ENCODE measurements around the gene CNIH1. TPM values are rescaled to one million over a fixed set of nuclear protein-coding genes. Genes with fewer than 3 reads are reported as not detected.

Gene CNIH1
- total and polyA plus RNA-seq, 2 experiments from 2014 or later: 87.2 to 87.3 TPM

DNA sequence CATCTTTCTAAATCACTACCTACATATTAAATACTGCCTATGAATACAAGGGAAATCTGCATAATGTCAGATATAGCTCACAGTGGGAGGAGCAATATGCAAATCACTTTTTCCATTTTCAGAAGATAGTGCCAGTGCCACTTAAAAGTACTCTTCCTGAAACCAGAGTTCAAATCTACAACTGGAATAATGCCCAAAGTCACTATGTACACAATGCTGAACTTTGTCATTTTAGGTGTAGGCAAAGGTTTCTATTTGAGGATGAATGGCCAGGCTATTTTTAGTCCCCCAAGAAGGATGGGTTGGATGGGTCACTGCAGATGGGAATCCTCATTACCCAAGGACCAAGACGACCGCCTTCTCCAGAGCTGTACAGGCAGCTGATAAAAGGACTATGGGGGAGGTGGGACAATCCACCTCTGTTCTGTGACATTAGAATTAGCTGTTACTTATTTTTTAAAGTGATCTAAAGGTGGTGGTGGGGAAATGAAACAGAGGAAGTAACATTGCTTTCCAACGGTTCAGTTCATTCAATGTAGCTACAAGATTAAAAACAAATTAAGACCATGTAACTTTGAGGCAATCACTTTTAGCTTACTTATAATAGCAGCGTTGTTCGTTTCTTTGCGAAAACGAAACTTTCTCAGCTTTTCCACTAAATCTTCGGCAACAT, 42.0 kb upstream of the CNIH1 start:
- no peak for DNase-seq (ENCODE audit: low read depth in 1 of 2, low spot score in 1 of 2)
- Histone ChIP-seq H3K9me3 (ENCODE audit: low read depth) (no peaks in the 10 kb centered on the region), H3K27me3 (no peaks in the 10 kb centered on the region), H3K27ac (no peak overlapping the region), H3K4me1 (ENCODE audit: low read depth) (peaks cover 37% of the 10 kb centered on the region), H3K36me3 (peaks cover 3% of the 10 kb centered on the region), H3K4me3 (no peak overlapping the region)
- TF ChIP-seq, protein P1, sequence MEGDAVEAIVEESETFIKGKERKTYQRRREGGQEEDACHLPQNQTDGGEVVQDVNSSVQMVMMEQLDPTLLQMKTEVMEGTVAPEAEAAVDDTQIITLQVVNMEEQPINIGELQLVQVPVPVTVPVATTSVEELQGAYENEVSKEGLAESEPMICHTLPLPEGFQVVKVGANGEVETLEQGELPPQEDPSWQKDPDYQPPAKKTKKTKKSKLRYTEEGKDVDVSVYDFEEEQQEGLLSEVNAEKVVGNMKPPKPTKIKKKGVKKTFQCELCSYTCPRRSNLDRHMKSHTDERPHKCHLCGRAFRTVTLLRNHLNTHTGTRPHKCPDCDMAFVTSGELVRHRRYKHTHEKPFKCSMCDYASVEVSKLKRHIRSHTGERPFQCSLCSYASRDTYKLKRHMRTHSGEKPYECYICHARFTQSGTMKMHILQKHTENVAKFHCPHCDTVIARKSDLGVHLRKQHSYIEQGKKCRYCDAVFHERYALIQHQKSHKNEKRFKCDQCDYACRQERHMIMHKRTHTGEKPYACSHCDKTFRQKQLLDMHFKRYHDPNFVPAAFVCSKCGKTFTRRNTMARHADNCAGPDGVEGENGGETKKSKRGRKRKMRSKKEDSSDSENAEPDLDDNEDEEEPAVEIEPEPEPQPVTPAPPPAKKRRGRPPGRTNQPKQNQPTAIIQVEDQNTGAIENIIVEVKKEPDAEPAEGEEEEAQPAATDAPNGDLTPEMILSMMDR (IDR thresholded peaks at IDR 0.05; ENCODE audit: low read depth, low read length): no peak

DNA sequence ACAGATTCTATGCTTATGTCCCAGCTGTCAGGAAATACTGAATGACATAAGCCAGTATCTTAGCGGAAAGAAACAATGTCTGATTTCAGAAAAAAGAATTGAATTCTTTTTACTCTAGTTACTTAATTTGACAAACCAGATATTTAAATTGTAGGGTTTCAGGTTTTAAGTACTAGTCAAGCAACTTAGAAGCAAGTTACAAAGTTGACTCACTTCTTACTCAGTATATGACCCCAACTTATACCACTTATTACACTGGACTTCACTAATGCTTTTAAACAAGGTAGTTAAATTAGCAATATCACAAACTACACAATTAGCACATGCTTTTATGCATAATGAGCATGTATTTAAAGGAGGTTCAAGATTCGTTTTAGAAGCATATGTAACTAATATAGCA, 40.5 kb upstream of the CNIH1 start:
- Histone ChIP-seq H3K27me3 (no peaks in the 10 kb centered on the region), H3K27ac (no peak overlapping the region), H3K36me3 (peaks cover 11% of the 10 kb centered on the region), H3K4me3 (no peak overlapping the region), H3K9me3 (ENCODE audit: low read depth) (no peaks in the 10 kb centered on the region), H3K4me1 (ENCODE audit: low read depth) (peaks cover 37% of the 10 kb centered on the region)
- TF ChIP-seq, protein P1 (IDR thresholded peaks at IDR 0.05; ENCODE audit: low read depth, low read length): no peak
- no peak for DNase-seq (ENCODE audit: low read depth in 1 of 2, low spot score in 1 of 2)

DNA sequence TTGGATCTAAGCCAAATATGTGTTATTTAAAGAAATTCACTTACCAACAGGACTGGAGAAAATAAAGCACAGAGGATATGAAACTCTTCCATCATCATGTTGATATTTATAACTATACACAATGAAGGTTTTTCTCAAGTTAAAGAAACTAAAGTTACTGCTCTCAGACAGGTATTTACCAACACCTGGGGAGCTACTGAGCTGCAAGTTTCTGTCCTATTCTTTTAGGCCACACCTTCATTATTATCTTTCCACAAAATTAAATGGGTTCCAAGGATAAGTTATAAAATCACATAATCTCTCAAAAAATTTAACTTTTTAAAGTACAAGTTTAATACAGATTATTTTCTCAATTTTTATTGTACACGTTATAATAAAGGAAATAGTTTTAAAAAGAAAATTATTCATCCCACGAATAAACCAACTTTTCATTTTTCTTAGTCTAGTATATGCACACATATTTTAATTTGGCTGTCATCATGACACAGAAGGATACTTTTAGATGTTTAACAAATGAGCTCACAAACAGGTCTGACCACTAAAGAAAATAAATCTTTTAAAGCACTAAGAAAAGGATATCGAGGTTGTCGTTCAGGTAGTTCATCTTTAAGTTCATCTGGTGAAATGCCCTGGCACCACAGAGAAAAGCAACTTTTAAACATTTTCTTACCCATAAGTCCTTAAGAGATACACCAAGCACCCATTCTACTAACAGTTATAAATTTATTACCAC, 39.8 kb upstream of the CNIH1 start:
- Histone ChIP-seq H3K36me3 (peaks cover 15% of the 10 kb centered on the region), H3K4me3 (no peak overlapping the region), H3K9me3 (ENCODE audit: low read depth) (no peaks in the 10 kb centered on the region), H3K27ac (no peak overlapping the region), H3K27me3 (no peaks in the 10 kb centered on the region), H3K4me1 (ENCODE audit: low read depth) (peaks cover 33% of the 10 kb centered on the region)
- TF ChIP-seq, protein P1 (IDR thresholded peaks at IDR 0.05; ENCODE audit: low read depth, low read length): no peak
- DNase-seq (ENCODE audit: low read depth in 1 of 2, low spot score in 1 of 2): no peak

DNA sequence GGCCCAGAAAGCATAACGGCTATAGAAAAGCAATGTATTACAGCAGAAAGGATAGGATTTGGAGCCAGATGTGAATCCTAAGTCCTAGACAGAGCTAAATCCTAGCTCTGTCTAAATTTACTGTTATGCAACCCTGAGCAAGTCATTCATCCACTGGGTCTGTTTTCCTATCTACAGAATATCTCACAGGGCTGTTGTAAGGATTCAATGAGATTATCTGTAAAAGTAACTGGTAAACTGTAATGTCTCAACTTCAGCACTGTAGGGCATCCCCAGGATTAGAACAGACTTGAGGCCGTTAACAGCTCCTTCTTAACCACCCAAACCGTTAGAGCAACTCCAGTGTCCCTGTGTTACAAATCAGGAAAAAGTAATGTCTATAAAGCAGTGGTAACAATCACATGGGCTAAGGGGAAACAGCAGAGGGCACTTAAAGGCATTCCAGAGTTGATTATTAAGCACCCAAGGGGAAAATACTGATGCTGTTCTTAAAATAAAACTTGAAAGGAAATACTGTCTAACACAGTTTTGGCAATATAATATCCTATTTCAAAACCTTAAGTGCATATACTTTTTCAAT, 37.6 kb upstream of the CNIH1 start:
- Histone ChIP-seq H3K36me3 (peaks cover 15% of the 10 kb centered on the region), H3K9me3 (ENCODE audit: low read depth) (no peaks in the 10 kb centered on the region), H3K4me3 (no peak overlapping the region), H3K27ac (peak overlapping the region; percentile 79), H3K27me3 (no peaks in the 10 kb centered on the region), H3K4me1 (ENCODE audit: low read depth) (peaks cover 24% of the 10 kb centered on the region)
- DNase-seq (ENCODE audit: low read depth in 1 of 2, low spot score in 1 of 2): peak in 1 of 2 donors; percentile 40
- TF ChIP-seq, protein P1 (IDR thresholded peaks at IDR 0.05; ENCODE audit: low read depth, low read length): no peak

DNA sequence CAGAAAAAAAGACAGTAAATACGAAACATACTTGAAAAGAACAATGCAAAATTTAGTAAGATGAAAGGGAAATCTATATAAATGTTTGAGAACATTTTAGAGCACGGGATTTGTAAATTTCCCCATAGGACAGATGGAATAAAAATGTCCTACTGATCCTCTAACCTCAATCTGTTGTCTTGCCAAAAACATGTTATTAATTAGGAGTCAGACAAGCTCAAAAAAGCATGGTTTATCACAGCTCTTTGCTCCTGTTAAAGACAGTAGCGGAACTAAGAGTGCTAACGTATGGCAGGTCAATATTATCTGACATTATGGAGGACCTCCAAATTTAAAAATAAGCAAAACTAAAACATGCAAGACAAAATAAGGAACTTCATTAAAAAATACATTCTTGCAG, 34.7 kb upstream of the CNIH1 start:
- Histone ChIP-seq H3K9me3 (ENCODE audit: low read depth) (no peaks in the 10 kb centered on the region), H3K4me1 (ENCODE audit: low read depth) (peaks cover 26% of the 10 kb centered on the region), H3K4me3 (no peak overlapping the region), H3K27ac (no peak overlapping the region), H3K36me3 (peaks cover 11% of the 10 kb centered on the region), H3K27me3 (no peaks in the 10 kb centered on the region)
- TF ChIP-seq, protein P1 (IDR thresholded peaks at IDR 0.05; ENCODE audit: low read depth, low read length): no peak
- DNase-seq (ENCODE audit: low read depth in 1 of 2, low spot score in 1 of 2): no peak
